Keratinocyte (primary cell): ENCODE data around the gene GRIK4. TPM values are rescaled to one million over a fixed set of nuclear protein-coding genes. Genes with fewer than 3 reads are reported as not detected.

Experiments
- DNase-seq: peaks from one replicate; pipeline ENCODE4 v3.0.0-alpha.2; 2011; ENCODE audit warnings: low read depth, missing footprints, low spot score
- FAIRE-seq: peaks from 2 replicates; lab custom pipeline; 2011; peaks lifted over from hg19 to GRCh38; lab: Jason Lieb, UNC
- H2AFZ ChIP-seq: 2 replicates; pipeline ENCODE4 v1.6.0; 2012; ENCODE audit warnings: low read length, control low read depth, inconsistent platforms; ENCODE audit not compliant: control insufficient read depth
- H3K27ac ChIP-seq: 2 replicates; pipeline ENCODE4 v1.5.1; 2011; ENCODE audit warnings: low read length; ENCODE audit not compliant: control insufficient read depth, insufficient read depth
- H3K27me3 ChIP-seq: 3 replicates; pipeline ENCODE4 v1.6.0; 2011; ENCODE audit warnings: low read length; ENCODE audit not compliant: control insufficient read depth, insufficient read depth; ENCODE audit errors: extremely low read depth
- H3K36me3 ChIP-seq, 2 experiments: 2 replicates in 1 of 2; 3 replicates in 1 of 2; pipeline ENCODE4 v1.5.1; 2011; ENCODE audit warnings: low read length in 2 of 2, mild to moderate bottlenecking in 1 of 2; ENCODE audit not compliant: control insufficient read depth in 2 of 2, insufficient read depth in 2 of 2; ENCODE audit errors: extremely low read depth in 1 of 2
- H3K4me1 ChIP-seq: 3 replicates; pipeline ENCODE4 v1.5.1; 2011; ENCODE audit warnings: low read length; ENCODE audit not compliant: control insufficient read depth, insufficient read depth; ENCODE audit errors: extremely low read depth
- H3K4me2 ChIP-seq: 3 replicates; pipeline ENCODE4 v1.6.0; 2011; ENCODE audit warnings: low read depth, low read length; ENCODE audit not compliant: control insufficient read depth, insufficient read depth; ENCODE audit errors: extremely low read depth
- H3K4me3 ChIP-seq, 3 experiments: fragments of 200-600 bp in 1 of 3; sonication (generic) in 1 of 3; 2 replicates in 2 of 3; 3 replicates in 1 of 3; pipeline ENCODE4 v1.5.1; 2011 to 2016; ENCODE audit warnings: low read length in 3 of 3, mild to moderate bottlenecking in 3 of 3, control low read depth in 2 of 3, inconsistent platforms in 1 of 3, low read depth in 1 of 3, mixed read lengths in 1 of 3, mixed run types in 1 of 3, moderate library complexity in 1 of 3; ENCODE audit not compliant: control insufficient read depth in 2 of 3, insufficient read depth in 2 of 3; ENCODE audit errors: extremely low read depth in 1 of 3
- H3K79me2 ChIP-seq: 2 replicates; pipeline ENCODE4 v1.6.0; 2012; ENCODE audit warnings: low read length; ENCODE audit not compliant: control insufficient read depth, insufficient read depth
- H3K9ac ChIP-seq: 3 replicates; pipeline ENCODE4 v1.6.0; 2011; ENCODE audit warnings: low read length; ENCODE audit not compliant: control insufficient read depth, insufficient read depth; ENCODE audit errors: extremely low read depth
- H3K9me1 ChIP-seq: 3 replicates; pipeline ENCODE4 v1.6.0; 2011; ENCODE audit warnings: low read length; ENCODE audit not compliant: control insufficient read depth, insufficient read depth; ENCODE audit errors: extremely low read depth
- H3K9me3 ChIP-seq: 2 replicates; pipeline ENCODE4 v1.5.1; 2012; ENCODE audit warnings: low read depth, low read length; ENCODE audit not compliant: control insufficient read depth
- H4K20me1 ChIP-seq: 3 replicates; pipeline ENCODE4 v1.6.0; 2011; ENCODE audit warnings: low read length; ENCODE audit not compliant: control insufficient read depth, insufficient read depth; ENCODE audit errors: extremely low read depth
- EZH2 ChIP-seq: IDR thresholded peaks from one replicate; pipeline ENCODE4 v1.6.1; 2012; ENCODE audit warnings: inconsistent platforms, mild to moderate bottlenecking, low read length, moderate library complexity
- dilution Hi-C: fragments of 300-500 bp; cut with MboI; formaldehyde crosslinking; loops from one replicate; pipeline ENCODE4 v1.7.0; 2020; ENCODE audit warnings: low sequenced_read_pairs; ENCODE audit not compliant: extremely low pct_ligation_motif_present
- polyA plus RNA-seq, 5 experiments: library from polyadenylated mRNA; depleted of rRNA in 3 of 5; stranded (reverse) in 3 of 5; stranded (forward) in 1 of 5; unstranded in 1 of 5; fragments of >200 nt; gene quantifications; 1 replicate in 1 of 5; 2 replicates in 3 of 5; 3 replicates in 1 of 5; pipeline versions ENCODE4 v1.2.1 to v1.2.3, GENCODE V29; 2011 to 2012; ENCODE audit warnings: missing spikeins in 2 of 5, low read depth in 1 of 5, low replicate concordance in 1 of 5
- TF ChIP-seq, protein P1 (sequence below), 3 experiments: IDR thresholded peaks in 1 of 3; conservative IDR thresholded peaks in 1 of 3; optimal IDR thresholded peaks in 1 of 3; 2 replicates in 2 of 3; 3 replicates in 1 of 3; pipeline versions ENCODE3 to v1.5.1; 2011; ENCODE audit warnings: low read length in 3 of 3, mild to moderate bottlenecking in 3 of 3, moderate library complexity in 2 of 3, control low read depth in 1 of 3, inconsistent platforms in 1 of 3; ENCODE audit not compliant: insufficient read depth in 2 of 3; ENCODE audit errors: extremely low read depth in 1 of 3

The GRIK4 gene
- polyA plus RNA-seq, 1 donor (not counting 4 experiments of a cell fraction or from before 2014, with no cell fraction given), result not detected

DNA sequence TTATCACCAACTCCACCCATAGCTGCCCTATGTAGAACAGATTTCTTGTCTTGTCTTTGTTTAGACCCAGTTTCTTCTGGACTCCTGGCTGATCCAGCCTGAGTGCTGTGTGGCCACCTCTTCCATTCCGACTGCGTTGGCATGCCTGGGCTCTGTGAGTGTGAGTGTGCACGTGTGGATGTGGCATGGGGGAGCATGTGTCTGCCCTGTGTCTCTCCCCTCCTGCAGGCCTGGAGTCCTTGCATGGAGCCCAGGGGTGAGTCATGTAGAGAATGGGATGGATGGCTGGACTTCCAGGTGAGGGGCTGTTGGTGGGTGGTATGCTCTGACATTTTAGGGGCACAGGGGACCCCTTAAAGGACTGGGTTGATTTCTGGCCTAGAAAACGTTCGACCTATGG is 194.7 kb downstream of the GRIK4 start:
- no peaks in the 10 kb centered on the region for H3K36me3 ChIP-seq
- TF ChIP-seq EZH2, result no peak
- TF ChIP-seq, protein P1, sequence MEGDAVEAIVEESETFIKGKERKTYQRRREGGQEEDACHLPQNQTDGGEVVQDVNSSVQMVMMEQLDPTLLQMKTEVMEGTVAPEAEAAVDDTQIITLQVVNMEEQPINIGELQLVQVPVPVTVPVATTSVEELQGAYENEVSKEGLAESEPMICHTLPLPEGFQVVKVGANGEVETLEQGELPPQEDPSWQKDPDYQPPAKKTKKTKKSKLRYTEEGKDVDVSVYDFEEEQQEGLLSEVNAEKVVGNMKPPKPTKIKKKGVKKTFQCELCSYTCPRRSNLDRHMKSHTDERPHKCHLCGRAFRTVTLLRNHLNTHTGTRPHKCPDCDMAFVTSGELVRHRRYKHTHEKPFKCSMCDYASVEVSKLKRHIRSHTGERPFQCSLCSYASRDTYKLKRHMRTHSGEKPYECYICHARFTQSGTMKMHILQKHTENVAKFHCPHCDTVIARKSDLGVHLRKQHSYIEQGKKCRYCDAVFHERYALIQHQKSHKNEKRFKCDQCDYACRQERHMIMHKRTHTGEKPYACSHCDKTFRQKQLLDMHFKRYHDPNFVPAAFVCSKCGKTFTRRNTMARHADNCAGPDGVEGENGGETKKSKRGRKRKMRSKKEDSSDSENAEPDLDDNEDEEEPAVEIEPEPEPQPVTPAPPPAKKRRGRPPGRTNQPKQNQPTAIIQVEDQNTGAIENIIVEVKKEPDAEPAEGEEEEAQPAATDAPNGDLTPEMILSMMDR (optimal IDR thresholded peaks at IDR 0.05 in 1 of 3, IDR thresholded peaks at IDR 0.05 in 1 of 3, conservative IDR thresholded peaks at IDR 0.05 in 1 of 3; ENCODE audit: extremely low read depth in 1 of 3, insufficient read depth in 2 of 3, low read length in 3 of 3), result no peak
- dilution Hi-C loops, result no loop called here
- H3K79me2 ChIP-seq, result no peaks in the 10 kb centered on the region
- H3K9ac ChIP-seq, result no peak overlapping the region
- no peak overlapping the region for H3K4me2 ChIP-seq
- H3K27ac ChIP-seq, result no peak overlapping the region
- no peaks in the 10 kb centered on the region for H3K9me1 ChIP-seq
- H3K9me3 ChIP-seq, result no peaks in the 10 kb centered on the region
- no peak overlapping the region for H2AFZ ChIP-seq
- no peaks in the 10 kb centered on the region for H3K27me3 ChIP-seq
- H3K4me1 ChIP-seq, result peaks cover 5% of the 10 kb centered on the region
- no peak for DNase-seq
- FAIRE-seq, result no peak
- no peak overlapping the region for H3K4me3 ChIP-seq
- H4K20me1 ChIP-seq, result no peaks in the 10 kb centered on the region

DNA sequence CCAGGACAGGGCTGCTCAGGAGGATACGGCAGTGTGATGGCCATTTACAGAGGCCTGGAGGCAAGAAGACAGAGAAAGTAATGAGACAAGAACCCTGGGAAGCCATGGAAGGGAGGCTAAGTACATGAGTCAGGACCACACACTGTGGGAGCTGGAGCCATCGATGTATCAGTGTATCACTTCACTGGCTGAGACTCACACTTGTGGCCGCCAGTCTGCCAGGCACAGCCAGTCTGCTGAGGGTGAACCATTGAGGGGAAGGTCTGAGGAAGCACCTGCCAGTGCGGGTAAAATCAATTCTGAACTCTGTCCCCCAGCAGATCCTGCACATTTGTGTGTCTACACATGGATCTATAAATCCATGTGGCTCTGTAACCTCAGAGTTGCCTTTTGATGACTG is 195.6 kb downstream of the GRIK4 start:
- H3K4me3 ChIP-seq, result no peak overlapping the region
- no peak for TF ChIP-seq EZH2
- TF ChIP-seq, protein P1 (optimal IDR thresholded peaks at IDR 0.05 in 1 of 3, IDR thresholded peaks at IDR 0.05 in 1 of 3, conservative IDR thresholded peaks at IDR 0.05 in 1 of 3; ENCODE audit: extremely low read depth in 1 of 3, insufficient read depth in 2 of 3, low read length in 3 of 3), result no peak
- no peaks in the 10 kb centered on the region for H3K9me3 ChIP-seq
- no peaks in the 10 kb centered on the region for H4K20me1 ChIP-seq
- no peak overlapping the region for H3K27ac ChIP-seq
- H3K4me1 ChIP-seq, result peaks cover 5% of the 10 kb centered on the region
- DNase-seq, result no peak
- H3K9ac ChIP-seq, result no peak overlapping the region
- no peak overlapping the region for H3K4me2 ChIP-seq
- no peaks in the 10 kb centered on the region for H3K36me3 ChIP-seq
- no peaks in the 10 kb centered on the region for H3K79me2 ChIP-seq
- no peak overlapping the region for H2AFZ ChIP-seq
- dilution Hi-C loops, result no loop called here
- no peaks in the 10 kb centered on the region for H3K9me1 ChIP-seq
- FAIRE-seq, result no peak
- H3K27me3 ChIP-seq, result peaks cover 3% of the 10 kb centered on the region
